GM21786 (cell line): ENCODE results near the gene ZBTB11.
"Not testable (repeated sequence)": the region's sequence is repeated elsewhere in the genome, so short reads cannot be mapped to it uniquely, and the experiment has no call there.

Experiments used
- ATAC-seq: cut with Tn5 transposase; IDR thresholded peaks from one replicate; pipeline ENCODE4 v1.9.1; 2021; ENCODE audit not compliant: unreplicated experiment

Gene ZBTB11

GRCh38 chr3:101691685-101692671, 15.0 kb upstream of the ZBTB11 start:
- not testable (repeated sequence) for ATAC-seq

DNA sequence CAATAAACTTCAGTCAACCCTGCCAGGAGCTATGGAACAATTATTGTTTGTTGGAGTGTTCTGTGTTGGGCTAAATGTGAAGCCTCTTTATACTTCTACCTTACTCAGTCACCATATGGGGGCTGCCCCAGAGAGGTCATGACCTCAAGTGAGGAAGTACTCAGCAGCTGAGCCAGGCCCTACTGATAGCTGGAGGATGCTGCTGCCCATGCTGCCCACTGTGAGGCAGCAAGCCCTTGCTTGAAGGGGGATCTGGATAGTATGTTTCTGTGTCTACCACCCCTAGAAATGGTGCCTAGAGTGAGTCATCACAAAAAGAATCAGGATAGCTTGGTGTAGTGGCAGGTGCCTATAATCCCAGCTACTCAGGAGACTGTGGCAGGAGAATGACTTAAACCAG, 14.0 kb upstream of the ZBTB11 start:
- peak; percentile 55 for ATAC-seq

DNA sequence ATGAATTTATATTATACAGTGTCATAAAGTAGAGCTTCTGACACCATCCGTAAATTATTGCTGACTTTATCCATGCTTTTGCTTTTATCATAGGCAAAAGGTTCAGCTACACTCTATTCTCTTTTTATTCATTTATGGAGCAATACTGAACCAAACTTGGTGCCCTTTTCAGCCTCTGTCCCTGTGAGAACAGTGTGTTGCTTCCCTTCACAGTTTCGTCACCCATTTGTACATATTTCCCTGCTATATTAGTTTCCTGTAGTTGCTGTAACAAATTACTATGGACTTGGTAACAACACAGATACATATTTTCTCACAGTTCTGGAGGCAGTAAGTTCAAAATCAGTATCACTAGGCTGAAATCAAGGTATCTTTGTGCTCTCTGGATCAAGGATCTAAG, 12.4 kb upstream of the ZBTB11 start:
- no peak for ATAC-seq

GRCh38 chr3:101687142-101687931, 10.4 kb upstream of the ZBTB11 start:
- no peak for ATAC-seq

GRCh38 chr3:101685870-101686307, 9.0 kb upstream of the ZBTB11 start:
- ATAC-seq = no peak

DNA sequence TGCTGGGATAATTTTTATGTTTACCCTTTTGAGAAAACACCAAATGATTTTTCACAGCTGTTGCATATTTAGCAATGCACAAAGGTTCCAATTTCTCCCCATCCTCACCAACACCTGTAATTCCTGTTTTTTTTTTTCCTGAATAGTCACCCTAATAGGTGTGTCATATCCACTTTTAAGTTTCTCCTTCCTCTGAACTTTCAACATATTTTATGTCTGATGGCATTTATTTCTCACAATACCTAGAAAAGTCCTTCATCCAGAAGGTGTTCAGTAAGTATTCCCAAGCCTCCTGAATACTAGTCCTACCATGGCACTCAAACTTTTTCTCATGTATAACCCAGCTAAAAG, 8.1 kb upstream of the ZBTB11 start:
- ATAC-seq = no peak

- no peak for ATAC-seq
These were observed 3.5 kb upstream of the ZBTB11 start for GRCh38 chr3:101680466-101680865.

DNA sequence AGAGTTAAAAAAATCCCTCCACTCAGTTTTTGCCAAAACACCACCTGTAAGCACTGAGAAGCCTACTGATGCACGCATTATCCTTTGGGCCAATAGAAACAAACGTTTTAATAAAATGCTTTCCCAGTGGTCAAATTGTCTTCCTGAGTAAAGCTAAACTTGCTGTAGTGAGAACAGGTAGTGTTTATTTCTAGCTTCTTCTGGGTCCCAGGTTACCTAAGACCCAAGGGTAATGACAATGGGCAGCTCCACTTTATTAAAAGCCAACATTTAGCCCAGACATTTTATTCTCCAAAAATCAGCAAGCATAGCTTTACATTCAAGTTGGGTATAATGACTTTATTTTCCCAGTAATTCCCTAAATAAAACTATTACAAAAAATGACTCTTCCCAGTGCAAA, 1.9 kb upstream of the ZBTB11 start:
- ATAC-seq = not testable (repeated sequence)

DNA sequence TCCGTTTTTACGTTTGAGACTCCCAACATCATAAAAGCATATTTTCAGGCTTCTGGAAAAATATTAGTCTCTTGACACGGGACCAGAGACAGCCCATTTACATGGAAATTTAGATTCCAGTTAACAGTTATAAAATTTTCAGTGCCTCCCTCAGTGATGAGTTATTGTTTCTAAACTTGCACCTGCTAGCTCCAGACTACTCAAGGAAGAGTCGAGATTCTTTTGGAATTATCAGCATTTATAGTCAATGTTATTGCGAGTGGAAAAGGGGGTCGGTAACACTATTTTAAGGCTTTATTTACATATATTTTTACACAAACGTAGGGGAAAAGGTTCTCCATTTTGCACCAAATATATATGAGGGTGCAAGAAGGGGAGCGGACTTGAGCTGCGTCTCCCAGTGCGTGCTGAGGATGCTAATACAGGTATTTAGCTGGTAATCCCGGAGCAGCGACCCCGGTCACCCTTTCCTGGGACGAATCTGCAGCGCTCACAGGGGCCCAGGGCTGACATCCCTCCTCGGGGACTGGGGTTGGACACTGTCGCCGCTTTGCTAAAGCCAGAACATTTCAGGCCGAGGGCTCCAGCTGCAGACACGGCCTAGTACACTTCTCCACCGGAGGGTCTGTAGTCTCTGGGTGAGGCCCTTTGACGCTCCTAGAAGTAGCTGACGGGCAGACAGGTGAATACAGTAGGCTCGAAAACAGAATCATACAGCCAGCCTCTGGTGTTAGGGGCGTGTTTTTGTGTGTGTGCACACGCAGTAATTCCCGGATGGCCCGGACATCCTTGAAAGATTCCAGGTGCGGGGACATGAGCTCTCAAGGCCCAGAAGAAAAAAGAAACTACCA, 729 bp upstream of the ZBTB11 start:
- no peak for ATAC-seq

DNA sequence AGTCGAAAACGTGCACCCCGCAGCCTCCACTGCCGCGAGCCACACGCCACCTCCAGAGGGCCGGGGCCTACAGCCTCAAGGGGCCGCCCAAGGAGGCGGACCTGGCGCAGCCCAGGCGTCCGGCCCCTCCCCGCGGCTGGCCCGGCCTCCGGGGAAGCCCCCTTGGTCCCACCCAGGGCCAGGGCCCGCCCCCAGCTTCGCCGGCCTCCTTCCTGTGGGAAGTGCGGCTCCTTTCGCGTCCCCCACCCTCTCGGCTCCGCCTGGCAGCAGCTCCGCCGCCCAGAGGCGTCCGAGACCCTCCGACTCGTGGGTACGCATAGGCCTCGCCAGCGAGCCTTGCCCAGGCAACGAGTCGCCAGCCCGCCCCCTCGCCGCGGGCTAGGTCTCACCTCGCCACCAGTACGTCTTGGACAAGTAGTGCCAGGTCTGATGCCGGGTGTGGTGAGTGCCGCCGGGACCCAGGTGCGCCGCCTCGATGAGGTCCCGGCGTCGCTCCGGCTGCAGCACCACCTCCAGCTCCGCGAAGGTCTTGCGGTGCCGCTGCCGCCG, 642 bp downstream of the ZBTB11 start:
- peak; percentile 81 for ATAC-seq

- ATAC-seq = no peak
These were observed 1.2 kb downstream of the ZBTB11 start for GRCh38 chr3:101675709-101676215.

DNA sequence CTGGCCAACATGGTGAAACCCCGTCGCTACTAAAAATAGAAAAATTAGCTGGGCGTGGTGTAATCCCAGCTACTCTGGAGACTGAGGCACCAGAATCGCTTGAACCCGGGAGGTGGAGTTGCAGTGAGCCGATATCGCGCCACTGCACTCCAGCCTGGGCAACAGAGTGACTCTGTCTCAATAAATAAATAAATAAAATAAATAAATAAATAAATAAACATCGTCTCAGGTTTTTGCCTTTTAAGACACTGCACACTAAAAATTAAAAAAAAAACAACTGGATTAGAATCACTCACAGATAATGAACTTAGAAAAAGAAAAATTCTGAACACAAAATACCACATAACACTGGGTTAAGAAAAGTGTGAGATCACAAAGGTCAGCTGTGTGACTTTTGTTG, 2.4 kb downstream of the ZBTB11 start:
- ATAC-seq = no peak

DNA sequence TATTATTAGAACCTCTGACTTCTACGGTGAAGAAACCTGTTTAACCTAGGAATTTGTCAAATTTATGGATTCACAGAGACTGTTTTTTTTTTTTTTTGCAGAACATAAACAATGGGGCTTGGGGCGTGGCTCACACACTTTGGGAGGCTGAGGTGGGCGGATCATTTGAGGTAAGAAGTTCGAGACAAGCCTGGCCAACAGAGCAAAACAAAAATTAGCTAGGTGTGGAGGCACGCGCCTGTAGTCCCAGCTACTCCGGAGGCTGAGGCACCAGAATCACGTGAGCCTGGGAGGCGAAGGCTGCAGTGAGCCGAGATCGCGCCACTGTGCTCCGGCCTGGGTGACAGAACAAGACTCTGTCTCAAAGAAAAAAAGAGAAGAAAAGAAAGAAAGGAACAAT, 3.0 kb downstream of the ZBTB11 start:
- no peak for ATAC-seq

DNA sequence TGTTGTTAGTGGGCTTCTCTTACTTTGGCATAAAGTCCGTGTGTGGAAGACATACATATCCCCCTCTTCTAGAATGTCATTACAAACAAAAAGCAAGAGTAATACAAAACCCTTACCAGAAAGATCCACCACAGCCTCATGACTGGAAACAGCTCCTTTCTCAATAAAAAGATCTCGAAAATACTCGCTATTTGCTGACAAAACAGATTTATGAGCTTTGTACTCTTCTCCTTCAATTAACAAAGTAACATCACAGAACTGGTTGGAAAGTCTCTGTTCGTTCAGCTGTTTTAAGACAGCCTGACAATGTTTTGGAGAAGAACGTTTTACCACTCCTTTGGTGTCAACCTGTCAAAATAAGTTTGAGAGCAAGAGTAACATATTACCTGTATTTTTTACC, 5.9 kb downstream of the ZBTB11 start:
- ATAC-seq = no peak

DNA sequence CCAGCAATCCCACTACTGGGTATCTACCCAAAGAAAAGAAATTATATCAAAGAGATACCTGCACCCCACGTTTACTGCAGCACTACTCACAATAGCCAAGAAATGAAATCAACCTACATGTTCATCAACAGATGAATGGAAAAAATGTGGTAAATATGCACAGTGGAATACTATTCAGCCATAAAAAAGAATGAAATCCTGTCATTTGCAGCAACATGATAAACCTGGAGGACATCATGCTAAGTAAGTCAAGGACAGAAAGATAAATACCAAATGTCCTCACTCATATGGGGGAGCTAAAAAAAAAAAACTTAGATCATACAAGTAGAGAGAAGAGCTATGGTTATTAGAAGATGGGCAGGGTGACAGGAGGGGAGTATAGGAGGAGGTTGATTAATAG, 9.1 kb downstream of the ZBTB11 start:
- ATAC-seq = no peak

DNA sequence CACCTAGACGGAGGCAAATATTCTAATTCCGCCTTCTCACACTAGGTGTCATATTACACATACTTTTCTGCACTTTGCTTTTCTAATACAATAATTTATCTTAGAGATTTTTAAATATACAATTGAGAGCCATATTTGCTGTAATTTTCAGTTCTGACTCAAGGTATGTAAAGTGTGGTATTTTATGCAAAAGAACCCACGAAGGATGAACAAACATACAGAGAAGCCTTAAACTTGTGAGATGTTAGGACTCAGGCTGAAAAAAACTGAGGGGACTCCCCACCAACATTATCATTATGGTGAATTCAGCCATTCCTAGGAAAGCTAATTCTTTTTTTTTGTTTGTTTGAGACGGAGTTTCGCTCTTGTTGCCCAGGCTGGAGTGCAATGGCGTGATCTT, 9.6 kb downstream of the ZBTB11 start:
- no peak for ATAC-seq

- no peak for ATAC-seq
These were observed 11.1 kb downstream of the ZBTB11 start for GRCh38 chr3:101665851-101666250.

DNA sequence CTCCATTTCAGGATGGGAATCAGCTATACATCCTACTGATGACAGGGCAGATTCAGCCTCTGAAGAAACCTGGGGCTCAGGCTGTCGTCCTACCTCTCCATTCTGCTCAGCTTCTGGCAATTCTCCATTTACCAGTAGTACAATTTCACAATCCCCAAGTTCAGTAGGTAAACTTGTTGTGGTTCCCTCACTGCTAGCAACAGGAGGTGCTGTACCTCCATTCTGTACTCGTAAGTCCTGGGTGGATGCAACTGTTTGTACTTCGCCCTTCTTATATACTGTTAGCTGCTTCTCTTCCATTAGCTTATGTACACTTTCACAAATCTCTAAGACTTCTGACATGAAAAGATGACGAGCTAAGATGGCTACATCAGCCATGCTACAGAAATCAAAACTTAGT, 11.6 kb downstream of the ZBTB11 start:
- no peak for ATAC-seq

GRCh38 chr3:101660714-101661113, 16.2 kb downstream of the ZBTB11 start:
- no peak for ATAC-seq

DNA sequence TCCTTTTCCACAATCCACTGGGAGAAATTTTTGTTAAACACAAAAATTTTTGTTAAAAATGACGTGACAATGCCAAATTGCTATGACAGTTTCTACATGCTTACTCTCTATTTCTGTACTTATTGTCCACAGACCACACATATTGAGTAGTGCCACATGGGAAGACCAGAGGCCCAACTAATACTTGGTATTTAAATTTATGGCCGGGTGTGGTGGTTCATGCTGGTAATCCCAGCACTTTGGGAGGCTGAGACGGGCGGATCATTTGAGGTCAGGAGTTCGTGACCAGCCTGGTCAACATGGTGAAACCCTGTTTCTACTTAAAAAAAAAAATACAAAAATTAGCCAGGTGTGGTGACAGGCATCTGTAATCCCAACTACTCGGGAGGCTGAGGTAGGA, 20.3 kb downstream of the ZBTB11 start:
- ATAC-seq = no peak

GRCh38 chr3:101646726-101647125, 30.2 kb downstream of the ZBTB11 start:
- no peak for ATAC-seq
